ENCODE results near the gene PAK5. TPM values are rescaled to one million over a fixed set of nuclear protein-coding genes. Genes with fewer than 3 reads are reported as not detected.

Gene PAK5
- total RNA-seq, 2 experiments from 2014 or later: not detected

- Histone ChIP-seq H3K4me1 (ENCODE audit: insufficient read depth, low read length) (no peaks in the 10 kb centered on the region), H3K27me3 (ENCODE audit: control insufficient read depth in 1 of 2, insufficient read depth in 2 of 2, low read length in 2 of 2) (no peaks in the 10 kb centered on the region), H3K27ac (ENCODE audit: low read depth in 1 of 2, low read length in 2 of 2) (no peak overlapping the region), H3K9me3 (ENCODE audit: control insufficient read depth in 1 of 2, insufficient read depth in 1 of 2, low read length in 2 of 2) (peaks cover 0 to 8% of the 10 kb centered on the region in 2 experiments), H3K36me3 (ENCODE audit: insufficient read depth, low read length) (no peaks in the 10 kb centered on the region), H3K4me3 (ENCODE audit: low read length) (no peak overlapping the region)
- Mint-ChIP-seq H3K4me1 (ENCODE audit: low read depth) (no peaks in the 10 kb centered on the region), H3K27ac (no peak overlapping the region), H3K36me3 (ENCODE audit: low read depth) (no peaks in the 10 kb centered on the region), H3K4me3 (no peak overlapping the region), H3K9me3 (no peaks in the 10 kb centered on the region), H3K27me3 (peaks cover 9% of the 10 kb centered on the region)
- TF ChIP-seq CTCF (IDR thresholded peaks at IDR 0.05): no peak
- no peak for DNase-seq
- POLR2A ChIA-PET: no interaction called here
- ATAC-seq (ENCODE audit: poor library complexity): no peak
- intact Hi-C loops (cut with DNase I, micrococcal nuclease): no loop called here
- CTCF ChIA-PET: no interaction called here
Measured at GRCh38 chr20:9573335-9574151, 265.3 kb downstream of the PAK5 start.

- ChIA-PET CTCF (no interaction called here), POLR2A (no interaction called here)
- DNase-seq (no peak), ATAC-seq (ENCODE audit: poor library complexity) (no peak)
- intact Hi-C loops (cut with DNase I, micrococcal nuclease): no loop called here
- Histone ChIP-seq H3K4me3 (ENCODE audit: low read length) (no peak overlapping the region), H3K4me1 (ENCODE audit: insufficient read depth, low read length) (no peaks in the 10 kb centered on the region), H3K27me3 (ENCODE audit: control insufficient read depth in 1 of 2, insufficient read depth in 2 of 2, low read length in 2 of 2) (no peaks in the 10 kb centered on the region), H3K27ac (ENCODE audit: low read depth in 1 of 2, low read length in 2 of 2) (no peak overlapping the region), H3K36me3 (ENCODE audit: insufficient read depth, low read length) (no peaks in the 10 kb centered on the region), H3K9me3 (ENCODE audit: control insufficient read depth in 1 of 2, insufficient read depth in 1 of 2, low read length in 2 of 2) (peaks cover 0 to 8% of the 10 kb centered on the region in 2 experiments)
- Mint-ChIP-seq H3K27me3 (peaks cover 16% of the 10 kb centered on the region), H3K36me3 (ENCODE audit: low read depth) (no peaks in the 10 kb centered on the region), H3K9me3 (no peaks in the 10 kb centered on the region), H3K4me3 (no peak overlapping the region), H3K4me1 (ENCODE audit: low read depth) (no peaks in the 10 kb centered on the region), H3K27ac (no peak overlapping the region)
- no peak for TF ChIP-seq CTCF (IDR thresholded peaks at IDR 0.05)
Measured at GRCh38 chr20:9572670-9573069, 266.2 kb downstream of the PAK5 start.

DNA sequence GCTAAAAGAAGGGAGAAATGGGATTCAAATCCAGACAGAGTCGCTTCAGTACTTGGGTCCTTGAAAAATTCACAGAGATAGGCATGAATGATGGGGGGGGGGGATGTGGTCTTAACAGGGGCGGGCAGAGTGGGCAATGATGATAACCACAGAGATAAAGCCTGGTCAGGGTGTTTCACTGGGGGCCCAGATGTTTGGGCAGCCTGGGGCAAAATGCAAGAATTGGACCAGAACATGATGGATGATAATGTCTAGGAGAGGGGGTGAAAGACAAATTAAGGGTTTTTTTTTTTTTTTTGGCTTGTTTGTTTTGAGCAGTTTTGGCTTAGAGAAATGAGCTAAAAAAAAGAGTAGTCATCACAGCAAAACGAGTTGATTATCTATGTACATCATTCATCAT is 267.1 kb downstream of the PAK5 start:
- intact Hi-C loops (cut with DNase I, micrococcal nuclease): no loop called here
- H3K4me1 Mint-ChIP-seq (ENCODE audit: low read depth): no peaks in the 10 kb centered on the region
- no peak for TF ChIP-seq CTCF (IDR thresholded peaks at IDR 0.05)
- H3K36me3 Mint-ChIP-seq (ENCODE audit: low read depth): no peaks in the 10 kb centered on the region
- ChIA-PET POLR2A (no interaction called here), CTCF (no interaction called here)
- no peak overlapping the region for H3K27ac ChIP-seq (ENCODE audit: low read depth in 1 of 2, low read length in 2 of 2)
- peaks cover 16% of the 10 kb centered on the region for H3K27me3 Mint-ChIP-seq
- DNase-seq: no peak
- H3K9me3 ChIP-seq (ENCODE audit: control insufficient read depth in 1 of 2, insufficient read depth in 1 of 2, low read length in 2 of 2): peaks cover 0 to 8% of the 10 kb centered on the region in 2 experiments
- H3K27ac Mint-ChIP-seq: no peak overlapping the region
- no peaks in the 10 kb centered on the region for H3K36me3 ChIP-seq (ENCODE audit: insufficient read depth, low read length)
- H3K4me3 Mint-ChIP-seq: no peak overlapping the region
- no peak overlapping the region for H3K4me3 ChIP-seq (ENCODE audit: low read length)
- H3K27me3 ChIP-seq (ENCODE audit: control insufficient read depth in 1 of 2, insufficient read depth in 2 of 2, low read length in 2 of 2): no peaks in the 10 kb centered on the region
- no peak for ATAC-seq (ENCODE audit: poor library complexity)
- H3K4me1 ChIP-seq (ENCODE audit: insufficient read depth, low read length): no peaks in the 10 kb centered on the region
- no peaks in the 10 kb centered on the region for H3K9me3 Mint-ChIP-seq

All from CD4-positive, alpha-beta T cell (primary cell).